ENCODE data around the gene DDRGK1. TPM values are rescaled to one million over a fixed set of nuclear protein-coding genes. Genes with fewer than 3 reads are reported as not detected.

Gene DDRGK1
- total RNA-seq, 2 experiments from 2014 or later, result 49.3 to 52.2 TPM

DNA sequence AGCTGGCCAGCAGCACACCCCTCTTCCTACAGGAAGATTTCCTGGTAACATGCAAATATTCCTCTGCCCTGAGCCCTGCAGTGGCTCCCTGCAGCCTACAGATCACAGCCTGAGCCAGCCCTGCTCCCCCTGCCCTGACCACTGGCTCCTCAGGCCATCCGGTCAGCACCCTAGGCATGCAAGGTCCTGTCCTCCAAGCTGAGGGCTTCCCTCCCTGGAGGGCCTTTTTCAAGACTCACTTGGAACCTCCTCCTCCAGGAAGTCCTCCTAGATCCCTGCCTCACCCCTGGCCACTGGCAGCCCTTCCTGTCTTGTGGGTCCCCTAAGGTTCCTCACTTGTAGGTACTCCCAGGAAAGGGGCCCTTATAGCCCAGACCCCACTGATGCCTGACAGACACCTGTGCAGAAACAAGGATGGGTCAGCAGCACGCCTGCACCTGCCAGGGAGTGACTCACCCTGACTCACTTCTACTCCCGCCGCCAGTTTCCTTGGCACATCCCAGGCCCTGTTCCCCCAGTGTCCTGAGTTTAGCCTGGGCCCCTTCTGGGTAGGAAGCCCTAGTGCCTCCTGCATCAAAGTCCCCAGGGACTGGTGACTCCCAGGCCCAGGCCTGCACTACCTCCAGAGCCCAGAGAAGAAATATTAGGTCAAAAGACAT is 31.3 kb upstream of the DDRGK1 start:
- CTCF ChIA-PET, result interaction anchor here (0.8 to 1.0 kb wide), 2 partner anchors 17 to 378 kb away, joined by 3 read pairs; no protein-coding TSS in a partner anchor
- intact Hi-C loops (cut with DNase I, micrococcal nuclease), result no loop called here

DNA sequence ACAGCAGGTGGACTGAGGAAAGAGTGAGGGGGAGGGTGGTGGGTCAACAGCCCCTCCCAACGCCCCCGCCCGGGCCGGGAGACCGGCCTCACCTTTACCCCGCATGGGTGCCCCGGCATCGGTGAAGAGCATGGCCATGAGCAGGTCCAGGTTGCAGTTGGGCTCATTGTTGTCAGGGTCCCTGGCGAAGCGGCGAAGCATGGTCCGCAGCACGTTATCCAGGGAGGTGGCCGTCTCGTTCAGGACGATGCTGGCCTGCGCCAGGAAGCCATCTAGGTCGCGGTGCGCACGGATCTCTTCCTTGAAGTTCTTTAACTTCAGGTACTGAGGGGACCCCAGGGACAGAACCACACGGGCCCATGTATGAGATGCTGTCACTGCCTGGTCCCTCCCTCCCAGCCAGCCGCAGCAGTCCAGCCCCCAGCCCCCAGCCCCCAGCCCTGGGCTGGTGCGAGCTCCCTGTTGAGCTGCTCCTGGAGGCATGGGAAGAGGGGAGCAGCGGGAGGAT is 29.6 kb upstream of the DDRGK1 start:
- CTCF ChIA-PET, result no interaction called here
- intact Hi-C loops (cut with DNase I, micrococcal nuclease), result no loop called here
- H3K9me3 Mint-ChIP-seq (ENCODE audit: low read depth), result no peaks in the 10 kb centered on the region

More for the DNA sequence above, 31.3 kb upstream of the DDRGK1 start:
- Mint-ChIP-seq H3K4me3 (no peak overlapping the region), H3K4me1 (peaks cover 7% of the 10 kb centered on the region), H3K9me3 (ENCODE audit: low read depth) (no peaks in the 10 kb centered on the region), H3K27ac (no peak overlapping the region), H3K27me3 (peaks cover 36% of the 10 kb centered on the region), H3K36me3 (ENCODE audit: low read depth) (no peaks in the 10 kb centered on the region)
- POLR2A ChIA-PET, result no interaction called here
- DNase-seq (no peak), ATAC-seq (no peak)

DNA sequence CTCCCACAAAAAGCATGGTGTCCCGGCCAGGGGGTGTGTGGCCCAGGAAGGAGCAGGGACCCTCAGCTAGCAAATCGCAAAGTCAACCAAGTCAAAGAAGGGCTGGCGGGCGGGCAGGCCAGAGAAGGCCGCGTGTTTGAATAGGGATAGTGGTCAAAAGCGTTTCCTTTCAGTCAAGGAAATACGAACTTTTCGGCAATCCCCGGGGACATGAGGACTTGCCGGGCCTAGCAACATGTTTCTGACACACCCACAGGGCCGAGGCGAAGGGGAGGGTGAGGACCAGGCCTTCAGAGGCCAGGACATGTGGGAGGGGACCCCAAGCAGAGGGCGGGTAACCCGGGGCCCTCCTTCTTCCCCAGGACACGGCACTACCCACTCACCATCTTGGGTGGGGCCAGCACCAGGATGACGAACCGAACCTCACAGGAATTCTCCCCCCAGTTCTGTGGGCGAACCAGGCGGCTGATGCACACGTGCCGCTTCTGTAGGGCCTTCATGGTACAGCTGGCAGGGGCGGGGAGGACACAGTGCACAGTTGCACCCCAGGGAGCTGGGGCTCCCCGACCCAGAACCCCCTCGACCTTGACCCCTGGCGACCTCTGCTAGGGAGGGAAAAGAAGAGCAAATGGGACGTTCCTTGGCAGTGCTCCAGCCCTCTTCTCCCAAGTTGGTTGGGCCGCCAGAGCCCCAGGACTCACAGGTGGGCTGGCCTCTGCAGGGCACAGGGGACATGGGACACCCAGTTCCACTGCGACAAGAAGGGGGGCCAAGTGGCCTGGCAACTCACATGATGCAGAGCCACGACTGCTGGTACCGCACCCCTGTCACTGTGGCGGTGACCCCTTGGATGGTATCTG is 28.9 kb upstream of the DDRGK1 start:
- H3K27ac Mint-ChIP-seq, result no peak overlapping the region
- POLR2A ChIA-PET, result interaction anchor here (0.7 kb wide), 1 partner anchor 38 kb away, joined by 3 read pairs; no protein-coding TSS in a partner anchor
- CTCF ChIA-PET, result no interaction called here
- ATAC-seq, result no peak
- DNase-seq, result no peak
- no peak overlapping the region for H3K4me3 Mint-ChIP-seq
- no peaks in the 10 kb centered on the region for H3K9me3 Mint-ChIP-seq (ENCODE audit: low read depth)
- H3K4me1 Mint-ChIP-seq, result no peaks in the 10 kb centered on the region
- H3K27me3 Mint-ChIP-seq, result peaks cover 21% of the 10 kb centered on the region
- intact Hi-C loops (cut with DNase I, micrococcal nuclease), result no loop called here
- H3K36me3 Mint-ChIP-seq (ENCODE audit: low read depth), result no peaks in the 10 kb centered on the region

More for the DNA sequence above, 29.6 kb upstream of the DDRGK1 start:
- ATAC-seq (no peak), DNase-seq (no peak)
- H3K27me3 Mint-ChIP-seq, result peaks cover 23% of the 10 kb centered on the region
- POLR2A ChIA-PET, result interaction anchor here (0.7 kb wide), 1 partner anchor 37 kb away, joined by 3 read pairs; no protein-coding TSS in a partner anchor
- no peaks in the 10 kb centered on the region for H3K36me3 Mint-ChIP-seq (ENCODE audit: low read depth)
- H3K4me1 Mint-ChIP-seq, result no peaks in the 10 kb centered on the region
- H3K4me3 Mint-ChIP-seq, result no peak overlapping the region
- no peak overlapping the region for H3K27ac Mint-ChIP-seq

DNA sequence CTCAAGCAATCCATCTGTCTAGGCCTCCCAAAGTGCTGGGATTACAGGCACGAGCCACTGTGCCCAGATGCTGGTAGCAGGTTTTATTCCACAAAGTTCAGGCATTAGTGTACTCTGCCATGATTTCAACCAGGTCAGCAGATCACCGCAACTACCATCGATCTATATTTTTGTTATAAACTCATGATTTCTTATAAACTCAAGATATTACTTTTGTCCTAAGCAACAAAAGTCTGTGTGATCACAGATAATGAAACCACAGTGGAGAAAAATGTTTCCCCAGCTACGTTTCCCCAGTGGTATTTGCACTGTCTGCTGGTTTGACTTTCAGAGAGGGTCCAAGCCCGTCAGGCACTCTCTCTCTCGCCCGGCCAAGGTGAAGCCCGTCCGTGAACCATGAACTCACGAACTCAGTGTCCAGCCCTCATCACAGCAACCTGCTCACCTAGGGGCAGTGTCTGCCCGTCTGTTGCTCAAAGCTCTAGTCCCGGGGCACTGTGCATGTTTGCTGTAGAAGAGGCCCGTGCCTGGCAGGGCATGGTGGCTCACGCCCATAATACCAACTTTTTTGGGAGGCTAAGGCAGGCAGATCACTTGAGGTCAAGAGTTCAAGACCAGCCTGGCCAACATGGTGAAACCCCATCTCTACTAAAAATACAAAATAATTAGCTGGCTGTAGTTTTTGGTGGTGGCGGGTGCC is 27.6 kb upstream of the DDRGK1 start:
- ChIA-PET POLR2A (no interaction called here), CTCF (interaction anchor here (0.7 kb wide), 1 partner anchor 10 kb away, joined by 4 read pairs; no protein-coding TSS in a partner anchor)
- intact Hi-C loops (cut with DNase I, micrococcal nuclease), result no loop called here
- Mint-ChIP-seq H3K36me3 (ENCODE audit: low read depth) (no peaks in the 10 kb centered on the region), H3K4me3 (no peak overlapping the region), H3K27ac (no peak overlapping the region), H3K9me3 (ENCODE audit: low read depth) (no peaks in the 10 kb centered on the region), H3K27me3 (peaks cover 10% of the 10 kb centered on the region), H3K4me1 (no peaks in the 10 kb centered on the region)
- ATAC-seq, result no peak
- DNase-seq, result no peak

DNA sequence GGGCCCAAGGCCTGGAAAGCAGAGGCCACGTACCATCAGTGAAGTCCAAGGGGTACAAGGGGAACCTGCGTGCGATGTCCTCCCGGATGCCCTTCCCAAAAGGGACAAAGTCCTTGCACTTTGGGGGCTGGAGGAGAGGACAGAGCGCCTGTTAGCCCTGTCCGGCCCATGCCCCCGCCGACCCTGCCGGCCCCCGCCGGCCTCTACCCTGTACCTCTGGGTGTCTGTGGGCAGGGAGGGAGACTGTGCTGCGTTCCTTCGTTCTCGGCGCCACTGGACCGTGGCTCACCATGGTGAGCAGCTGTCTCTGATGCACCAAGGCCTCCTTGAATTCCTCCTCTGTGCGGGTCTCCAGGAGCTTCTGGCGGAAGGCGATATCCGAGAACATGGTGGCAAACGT is 26.6 kb upstream of the DDRGK1 start:
- peaks cover 3% of the 10 kb centered on the region for H3K27me3 Mint-ChIP-seq
- H3K4me3 Mint-ChIP-seq, result no peak overlapping the region
- intact Hi-C loops (cut with DNase I, micrococcal nuclease), result no loop called here
- H3K9me3 Mint-ChIP-seq (ENCODE audit: low read depth), result no peaks in the 10 kb centered on the region
- H3K36me3 Mint-ChIP-seq (ENCODE audit: low read depth), result no peaks in the 10 kb centered on the region
- ChIA-PET POLR2A (no interaction called here), CTCF (no interaction called here)
- no peak for ATAC-seq
- DNase-seq, result no peak
- no peak overlapping the region for H3K27ac Mint-ChIP-seq
- H3K4me1 Mint-ChIP-seq, result no peaks in the 10 kb centered on the region

DNA sequence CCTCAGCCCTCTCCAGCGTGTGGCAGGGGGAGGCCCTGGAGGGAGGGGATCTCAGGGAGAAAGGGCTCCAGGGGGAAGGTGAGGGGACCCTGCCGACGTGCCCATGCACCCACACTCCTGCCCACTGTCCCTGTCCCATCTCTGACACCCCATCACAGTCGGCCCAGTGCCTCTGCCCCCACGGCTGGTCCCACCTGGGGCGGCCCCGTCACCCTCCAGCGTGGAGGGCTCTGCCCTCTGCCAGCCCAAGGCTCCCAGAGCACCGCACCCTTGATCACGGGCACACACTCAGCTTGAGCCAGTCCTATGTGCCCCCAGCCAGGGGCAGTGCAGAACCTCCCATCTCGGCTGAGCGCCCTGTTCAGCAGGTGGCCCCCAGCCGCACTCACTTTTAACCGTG is 25.3 kb upstream of the DDRGK1 start:
- no peaks in the 10 kb centered on the region for H3K36me3 Mint-ChIP-seq (ENCODE audit: low read depth)
- ChIA-PET POLR2A (no interaction called here), CTCF (no interaction called here)
- ATAC-seq (no peak), DNase-seq (no peak)
- no peak overlapping the region for H3K27ac Mint-ChIP-seq
- intact Hi-C loops (cut with DNase I, micrococcal nuclease), result no loop called here
- no peak overlapping the region for H3K4me3 Mint-ChIP-seq
- no peaks in the 10 kb centered on the region for H3K4me1 Mint-ChIP-seq
- H3K9me3 Mint-ChIP-seq (ENCODE audit: low read depth), result no peaks in the 10 kb centered on the region
- no peaks in the 10 kb centered on the region for H3K27me3 Mint-ChIP-seq

DNA sequence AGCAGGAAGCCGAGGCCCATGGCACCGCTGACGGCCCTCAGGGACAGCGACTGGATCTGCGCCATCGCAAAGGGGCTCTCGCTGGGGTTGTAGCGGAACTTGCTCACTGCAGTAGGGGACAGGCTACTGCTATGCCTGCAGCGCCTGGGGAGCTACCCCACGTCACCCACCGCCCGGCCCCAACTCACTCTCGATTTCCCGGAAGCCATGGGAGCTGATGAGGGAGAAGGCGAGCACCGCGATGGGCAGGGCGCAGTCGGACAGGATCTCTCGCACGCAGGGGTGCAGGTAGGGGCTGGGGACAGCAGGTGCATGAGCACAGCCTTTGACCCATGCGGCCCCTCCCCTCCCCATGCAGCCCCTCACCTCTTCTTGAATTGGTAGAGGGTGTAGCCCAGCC is 24.7 kb upstream of the DDRGK1 start:
- ChIA-PET CTCF (no interaction called here), POLR2A (no interaction called here)
- no peaks in the 10 kb centered on the region for H3K9me3 Mint-ChIP-seq (ENCODE audit: low read depth)
- DNase-seq (no peak), ATAC-seq (no peak)
- intact Hi-C loops (cut with DNase I, micrococcal nuclease), result no loop called here
- no peaks in the 10 kb centered on the region for H3K36me3 Mint-ChIP-seq (ENCODE audit: low read depth)
- H3K27ac Mint-ChIP-seq, result no peak overlapping the region
- no peaks in the 10 kb centered on the region for H3K4me1 Mint-ChIP-seq
- no peak overlapping the region for H3K4me3 Mint-ChIP-seq
- H3K27me3 Mint-ChIP-seq, result no peaks in the 10 kb centered on the region

DNA sequence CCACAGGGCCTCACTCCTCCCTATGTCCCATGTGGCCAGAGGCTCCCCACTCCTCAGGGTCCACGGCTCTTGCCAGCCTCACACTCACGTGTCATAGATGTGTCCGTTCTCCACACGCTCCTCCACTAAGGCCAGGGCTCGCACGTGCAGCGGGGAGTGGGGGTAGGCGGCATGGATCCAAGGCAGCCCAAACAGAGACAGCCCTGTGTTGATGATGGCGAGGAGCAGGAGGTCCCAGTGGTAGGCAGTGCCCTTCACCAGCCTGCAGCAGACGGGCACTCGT is 24.2 kb upstream of the DDRGK1 start:
- Mint-ChIP-seq H3K27ac (no peak overlapping the region), H3K27me3 (no peaks in the 10 kb centered on the region), H3K36me3 (ENCODE audit: low read depth) (no peaks in the 10 kb centered on the region), H3K9me3 (ENCODE audit: low read depth) (no peaks in the 10 kb centered on the region), H3K4me3 (no peak overlapping the region), H3K4me1 (peaks cover under 1% of the 10 kb centered on the region)
- DNase-seq, result no peak
- ChIA-PET CTCF (no interaction called here), POLR2A (no interaction called here)
- ATAC-seq, result no peak
- intact Hi-C loops (cut with DNase I, micrococcal nuclease), result no loop called here

DNA sequence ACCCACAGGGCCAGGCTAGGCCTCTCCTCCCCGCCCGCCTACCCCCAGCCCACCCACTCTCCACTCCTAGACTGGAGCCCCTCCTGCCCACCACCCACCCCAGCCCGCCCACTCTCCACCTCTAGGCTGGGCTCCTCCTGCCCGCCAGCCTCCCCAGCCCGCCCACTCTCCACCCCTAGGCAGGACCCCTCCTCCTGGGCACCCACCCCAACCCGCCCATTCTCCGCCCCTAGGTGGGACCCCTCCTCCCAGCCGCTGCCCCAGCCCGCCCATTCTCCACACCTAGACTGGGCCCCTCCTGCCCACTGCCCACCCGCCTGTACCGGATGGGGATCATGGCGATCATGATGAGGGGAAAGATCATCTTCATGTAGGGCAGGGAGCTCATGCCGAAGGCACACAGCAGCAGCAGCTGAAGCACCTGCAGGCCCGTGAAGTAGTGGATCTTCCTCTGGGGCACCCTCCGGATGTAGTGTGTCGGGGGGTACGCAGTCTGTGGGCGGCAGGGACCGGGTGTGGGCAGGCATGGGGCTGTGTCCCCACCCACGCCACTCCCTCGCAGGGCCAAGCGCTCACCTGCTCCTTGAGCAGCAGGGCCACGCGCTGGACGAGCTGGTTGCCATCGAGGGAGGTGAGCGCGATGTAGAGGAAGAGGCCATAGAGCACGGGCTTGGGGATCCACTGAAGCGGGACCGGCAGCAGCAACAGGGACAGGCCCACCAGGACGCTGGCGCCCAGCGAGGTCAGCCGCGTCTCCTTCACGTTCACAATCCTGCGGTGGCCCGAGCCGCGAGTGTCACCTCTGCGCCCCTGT is 23.7 kb upstream of the DDRGK1 start:
- CTCF ChIA-PET, result interaction anchor here (1.0 kb wide), 1 partner anchor 9 kb away, joined by 3 read pairs; no protein-coding TSS in a partner anchor

DNA sequence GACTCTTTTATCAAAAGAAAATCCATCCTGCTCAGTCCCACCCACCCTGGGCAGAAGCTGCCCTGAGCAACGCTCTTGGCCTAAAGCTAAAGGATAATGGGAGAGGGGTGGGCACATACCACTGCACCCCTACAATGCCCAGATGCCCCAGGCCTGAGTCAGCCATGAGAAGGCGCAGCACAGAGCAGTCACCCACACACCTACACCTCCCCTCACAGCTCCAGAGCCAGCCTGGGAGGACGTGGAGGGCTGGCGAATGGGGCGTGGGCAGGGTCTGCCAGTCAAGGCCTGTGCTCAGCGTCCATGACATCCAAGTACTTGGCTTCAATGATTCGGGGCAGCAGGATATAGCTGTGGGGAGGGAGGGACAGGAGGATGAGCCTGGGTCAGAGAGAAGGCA is 23.0 kb upstream of the DDRGK1 start:
- CTCF ChIA-PET, result interaction anchor here (1.0 kb wide), 1 partner anchor 9 kb away, joined by 3 read pairs; no protein-coding TSS in a partner anchor

More for the DNA sequence above, 23.7 kb upstream of the DDRGK1 start:
- no peaks in the 10 kb centered on the region for H3K9me3 Mint-ChIP-seq (ENCODE audit: low read depth)
- H3K27ac Mint-ChIP-seq, result no peak overlapping the region
- DNase-seq (no peak), ATAC-seq (no peak)
- no peak overlapping the region for H3K4me3 Mint-ChIP-seq
- POLR2A ChIA-PET, result no interaction called here
- H3K27me3 Mint-ChIP-seq, result no peaks in the 10 kb centered on the region
- H3K36me3 Mint-ChIP-seq (ENCODE audit: low read depth), result peaks cover 4% of the 10 kb centered on the region
- peaks cover 6% of the 10 kb centered on the region for H3K4me1 Mint-ChIP-seq
- intact Hi-C loops (cut with DNase I, micrococcal nuclease), result no loop called here

DNA sequence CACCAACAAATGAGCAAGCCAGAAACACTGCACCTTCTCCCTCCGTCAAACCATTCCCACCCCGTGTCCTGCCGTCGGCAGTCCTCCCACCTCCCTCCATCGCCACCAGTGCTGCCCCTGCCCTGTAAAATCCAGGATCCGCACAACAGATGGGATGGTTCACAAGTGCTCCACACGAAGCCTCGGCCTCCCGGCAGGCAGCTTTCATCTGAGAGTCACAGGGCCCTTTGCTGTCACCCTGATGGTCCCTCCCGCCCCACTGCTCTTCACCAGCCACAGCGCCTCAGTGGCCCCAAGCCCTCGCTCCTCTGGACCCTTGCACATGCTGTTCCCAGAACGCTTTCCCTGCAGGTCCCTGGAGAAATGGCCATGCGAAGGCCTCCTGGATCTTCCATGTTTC is 22.4 kb upstream of the DDRGK1 start:
- Mint-ChIP-seq H3K27me3 (no peaks in the 10 kb centered on the region), H3K27ac (no peak overlapping the region), H3K9me3 (ENCODE audit: low read depth) (no peaks in the 10 kb centered on the region), H3K4me3 (no peak overlapping the region), H3K36me3 (ENCODE audit: low read depth) (peaks cover 9% of the 10 kb centered on the region), H3K4me1 (peaks cover 14% of the 10 kb centered on the region)
- POLR2A ChIA-PET, result no interaction called here
- CTCF ChIA-PET, result interaction anchor here (1.0 kb wide), 1 partner anchor 8 kb away, joined by 3 read pairs; no protein-coding TSS in a partner anchor
- ATAC-seq (no peak), DNase-seq (no peak)
- intact Hi-C loops (cut with DNase I, micrococcal nuclease), result no loop called here

More for the DNA sequence above, 23.0 kb upstream of the DDRGK1 start:
- peaks cover 12% of the 10 kb centered on the region for H3K4me1 Mint-ChIP-seq
- POLR2A ChIA-PET, result no interaction called here
- no peak for DNase-seq
- ATAC-seq, result no peak
- peaks cover 9% of the 10 kb centered on the region for H3K36me3 Mint-ChIP-seq (ENCODE audit: low read depth)
- no peaks in the 10 kb centered on the region for H3K9me3 Mint-ChIP-seq (ENCODE audit: low read depth)
- H3K27me3 Mint-ChIP-seq, result no peaks in the 10 kb centered on the region
- intact Hi-C loops (cut with DNase I, micrococcal nuclease), result no loop called here
- no peak overlapping the region for H3K4me3 Mint-ChIP-seq
- H3K27ac Mint-ChIP-seq, result no peak overlapping the region
